NCI-H748 treated with DMSO at 0.1 percent for 48 hours (cell line): ENCODE results near the gene PTPRE.

Source experiments
- DNase-seq: peaks from one replicate; lab custom pipeline; 2025; lab: John Stamatoyannopoulos, UW

PTPRE gene

GRCh38 chr10:128001363-128001745, 94.5 kb downstream of the PTPRE start:
- DNase-seq = no peak

- no peak for DNase-seq
These were observed 94.9 kb downstream of the PTPRE start for GRCh38 chr10:128001849-128002248.

GRCh38 chr10:128003521-128003920, 96.6 kb downstream of the PTPRE start:
- DNase-seq = no peak

- no peak for DNase-seq
These were observed 99.0 kb downstream of the PTPRE start for GRCh38 chr10:128005858-128006257.

GRCh38 chr10:128007056-128007455, 100.2 kb downstream of the PTPRE start:
- peak; percentile 49 for DNase-seq

GRCh38 chr10:128007971-128008370, 101.1 kb downstream of the PTPRE start:
- no peak for DNase-seq

GRCh38 chr10:128008521-128009250, 101.8 kb downstream of the PTPRE start:
- no peak for DNase-seq

- DNase-seq = no peak
These were observed 102.6 kb downstream of the PTPRE start for GRCh38 chr10:128009372-128010126.

GRCh38 chr10:128011059-128011979, 104.4 kb downstream of the PTPRE start:
- peak; percentile 20 for DNase-seq

- no peak for DNase-seq
These were observed 106.7 kb downstream of the PTPRE start for GRCh38 chr10:128013626-128014025.

GRCh38 chr10:128014236-128014635, 107.3 kb downstream of the PTPRE start:
- no peak for DNase-seq

GRCh38 chr10:128016423-128017060, 109.6 kb downstream of the PTPRE start:
- DNase-seq = no peak

GRCh38 chr10:128017822-128018221, 110.9 kb downstream of the PTPRE start:
- DNase-seq = no peak

- DNase-seq = no peak
These were observed 111.3 kb downstream of the PTPRE start for GRCh38 chr10:128018236-128018635.

- DNase-seq = no peak
These were observed 111.8 kb downstream of the PTPRE start for GRCh38 chr10:128018691-128019090.

GRCh38 chr10:128022261-128023196, 115.6 kb downstream of the PTPRE start:
- DNase-seq = no peak

GRCh38 chr10:128024426-128024825, 117.5 kb downstream of the PTPRE start:
- DNase-seq = no peak

GRCh38 chr10:128025437-128025836, 118.5 kb downstream of the PTPRE start:
- no peak for DNase-seq

GRCh38 chr10:128025951-128026350, 119.0 kb downstream of the PTPRE start:
- no peak for DNase-seq

- DNase-seq = no peak
These were observed 119.9 kb downstream of the PTPRE start for GRCh38 chr10:128026615-128027300.
